K562 (cell line): ENCODE measurements around the gene ZNF426. TPM values are rescaled to one million over a fixed set of nuclear protein-coding genes. Genes with fewer than 3 reads are reported as not detected.
A peak's percentile ranks its signal among the peaks of the same experiment; 100 is the strongest.

ENCODE experiments used
- CBX8 ChIP-seq: fragments of 200-600 bp; sonication (generic); IDR thresholded peaks from 2 replicates; pipeline ENCODE4 v1.6.1; 2012; ENCODE audit warnings: borderline replicate concordance, mixed run types, low read depth, mild to moderate bottlenecking, moderate library complexity, mixed read lengths, low read length, control low read depth, inconsistent platforms; ENCODE audit not compliant: poor library complexity, severe bottlenecking; ENCODE audit errors: extremely low read depth
- CTBP1 ChIP-seq: fragments of 450-650 bp; IDR thresholded peaks from 2 replicates; pipeline ENCODE4 v1.6.1; 2016; ENCODE audit warnings: borderline replicate concordance
- DIDO1 ChIP-seq: fragments of 450-650 bp; IDR thresholded peaks from 2 replicates; pipeline ENCODE4 v1.6.1; 2016; ENCODE audit warnings: low read depth, missing biosample characterization, missing genetic modification characterization
- POLR2H ChIP-seq: IDR thresholded peaks from 2 replicates; pipeline ENCODE4 v1.6.1; 2016; ENCODE audit warnings: missing genetic modification characterization, low read depth, mild to moderate bottlenecking, control low read depth, missing compliant biosample characterization, moderate library complexity
- SAFB2 ChIP-seq: fragments of 200-400 bp; formaldehyde crosslinking; IDR thresholded peaks from 2 replicates; pipeline ENCODE4 v1.6.1; 2018; ENCODE audit warnings: borderline replicate concordance, low read length, low read depth, moderate library complexity; ENCODE audit not compliant: severe bottlenecking
- SMAD4 ChIP-seq: fragments of 250-450 bp; sonication (Bioruptor Pico); conservative IDR thresholded peaks from 2 replicates; pipeline ENCODE4 v1.8.0; 2021; ENCODE audit warnings: inconsistent platforms, mild to moderate bottlenecking, moderate library complexity
- ZBTB7A ChIP-seq: IDR thresholded peaks from 2 replicates; pipeline ENCODE4 v1.6.1; 2011; ENCODE audit warnings: low read depth, mild to moderate bottlenecking, low read length, moderate library complexity, borderline replicate concordance; ENCODE audit not compliant: control insufficient read depth
- ZNF584 ChIP-seq: fragments of 200-800 bp; sonication (Bioruptor generic); IDR thresholded peaks from 2 replicates; pipeline ENCODE4 v1.6.1; 2016; ENCODE audit warnings: low read depth, mild to moderate bottlenecking, missing genetic modification characterization, missing compliant biosample characterization
- ZNF766 ChIP-seq: fragments of 200-800 bp; sonication (Bioruptor generic); conservative IDR thresholded peaks from 2 replicates; pipeline ENCODE4 v1.6.1; 2016; ENCODE audit warnings: missing genetic modification characterization, missing compliant biosample characterization
- polyA plus RNA-seq, 8 experiments: library from polyadenylated mRNA; depleted of rRNA in 4 of 8; stranded (reverse) in 5 of 8; unstranded in 3 of 8; fragments of >200 nt; fragmentation: Nextera tagmentation in 2 of 8; fragmentation: Illumina TruSeq in 1 of 8; extraction: Ambion mirVana in 2 of 8; extraction: Trizol in 1 of 8; gene quantifications; 2 replicates each; pipeline versions ENCODE4 v1.2.1 to v1.2.3, GENCODE V29; 2011 to 2014; ENCODE audit warnings: inconsistent platforms in 1 of 8, missing spikeins in 1 of 8
- total RNA-seq, 7 experiments: library from RNA; depleted of rRNA in 6 of 7; stranded (reverse); fragments of >200 nt in 6 of 7; fragmentation: Illumina TruSeq in 2 of 7; extraction: Trizol in 2 of 7; gene quantifications; 2 replicates each; pipeline versions ENCODE4 v1.2.1 to v1.2.3, GENCODE V29; 2011 to 2021; ENCODE audit warnings: low replicate concordance in 1 of 7
- TF ChIP-seq, protein P1 (sequence below), 2 experiments: fragments of 450-650 bp in 1 of 2; sonication (generic) in 1 of 2; formaldehyde crosslinking in 1 of 2; IDR thresholded peaks; 2 replicates each; pipeline versions ENCODE4 v1.7.1 to v1.9.0; 2016 to 2022; ENCODE audit warnings: inconsistent platforms in 1 of 2, mild to moderate bottlenecking in 1 of 2, missing genetic modification reagents in 1 of 2
- TF ChIP-seq, protein P2 (sequence below): IDR thresholded peaks from 2 replicates; pipeline ENCODE4 v1.6.1; 2011; ENCODE audit warnings: borderline replicate concordance, low read depth, mild to moderate bottlenecking, moderate library complexity, low read length; ENCODE audit not compliant: insufficient read depth, poor library complexity, severe bottlenecking
- TF ChIP-seq, protein P3 (sequence below): fragments of 450-650 bp; formaldehyde crosslinking; conservative IDR thresholded peaks from 2 replicates; pipeline ENCODE4 v1.4.0; 2022; ENCODE audit warnings: mild to moderate bottlenecking, missing genetic modification characterization

Gene ZNF426
- total and polyA plus RNA-seq, 9 of the 15 experiments (the other 6 are each of a cell fraction or from before 2014, with no cell fraction given): 3.2 to 14.3 (median 6.9) TPM

DNA sequence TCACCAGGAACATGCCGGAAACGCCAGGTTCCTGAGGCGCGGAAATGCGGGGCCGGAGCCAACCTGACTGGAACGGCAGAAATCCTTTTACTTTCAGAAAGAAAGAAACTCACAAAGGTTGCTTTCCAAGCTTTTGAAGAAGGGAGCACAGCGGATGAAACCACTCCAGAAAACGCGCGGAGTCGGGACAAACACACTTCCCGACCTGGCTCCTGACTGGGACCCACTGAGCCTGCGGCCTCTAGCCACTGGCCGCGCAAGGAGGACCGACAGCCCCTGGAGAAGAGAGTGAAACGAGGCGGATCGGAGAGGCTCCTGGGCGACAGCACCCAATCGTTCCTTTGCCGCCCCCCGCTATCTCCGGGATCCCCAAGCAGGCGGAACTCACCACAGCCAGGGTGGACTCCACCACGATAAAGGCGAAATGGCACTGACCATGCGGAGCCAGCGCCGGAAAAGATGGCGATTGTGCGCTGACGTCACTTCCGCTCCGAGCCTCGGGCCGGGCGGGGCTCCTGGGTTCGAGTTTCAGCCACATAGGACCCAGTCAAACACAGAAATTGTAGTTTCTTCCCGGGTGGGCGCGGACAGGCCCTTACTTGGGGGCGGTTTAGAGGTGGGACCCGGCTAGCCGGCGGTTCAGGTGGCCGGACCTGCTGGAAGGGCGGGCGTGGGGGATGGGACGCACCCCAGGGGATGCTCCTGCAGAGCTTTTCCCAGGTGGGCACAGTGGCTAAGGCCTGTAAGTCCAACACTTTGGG lies 45.8 kb upstream of the ZNF426 start, which contains the start of gene ZNF121 (continued):
- TF ChIP-seq, protein P1, sequence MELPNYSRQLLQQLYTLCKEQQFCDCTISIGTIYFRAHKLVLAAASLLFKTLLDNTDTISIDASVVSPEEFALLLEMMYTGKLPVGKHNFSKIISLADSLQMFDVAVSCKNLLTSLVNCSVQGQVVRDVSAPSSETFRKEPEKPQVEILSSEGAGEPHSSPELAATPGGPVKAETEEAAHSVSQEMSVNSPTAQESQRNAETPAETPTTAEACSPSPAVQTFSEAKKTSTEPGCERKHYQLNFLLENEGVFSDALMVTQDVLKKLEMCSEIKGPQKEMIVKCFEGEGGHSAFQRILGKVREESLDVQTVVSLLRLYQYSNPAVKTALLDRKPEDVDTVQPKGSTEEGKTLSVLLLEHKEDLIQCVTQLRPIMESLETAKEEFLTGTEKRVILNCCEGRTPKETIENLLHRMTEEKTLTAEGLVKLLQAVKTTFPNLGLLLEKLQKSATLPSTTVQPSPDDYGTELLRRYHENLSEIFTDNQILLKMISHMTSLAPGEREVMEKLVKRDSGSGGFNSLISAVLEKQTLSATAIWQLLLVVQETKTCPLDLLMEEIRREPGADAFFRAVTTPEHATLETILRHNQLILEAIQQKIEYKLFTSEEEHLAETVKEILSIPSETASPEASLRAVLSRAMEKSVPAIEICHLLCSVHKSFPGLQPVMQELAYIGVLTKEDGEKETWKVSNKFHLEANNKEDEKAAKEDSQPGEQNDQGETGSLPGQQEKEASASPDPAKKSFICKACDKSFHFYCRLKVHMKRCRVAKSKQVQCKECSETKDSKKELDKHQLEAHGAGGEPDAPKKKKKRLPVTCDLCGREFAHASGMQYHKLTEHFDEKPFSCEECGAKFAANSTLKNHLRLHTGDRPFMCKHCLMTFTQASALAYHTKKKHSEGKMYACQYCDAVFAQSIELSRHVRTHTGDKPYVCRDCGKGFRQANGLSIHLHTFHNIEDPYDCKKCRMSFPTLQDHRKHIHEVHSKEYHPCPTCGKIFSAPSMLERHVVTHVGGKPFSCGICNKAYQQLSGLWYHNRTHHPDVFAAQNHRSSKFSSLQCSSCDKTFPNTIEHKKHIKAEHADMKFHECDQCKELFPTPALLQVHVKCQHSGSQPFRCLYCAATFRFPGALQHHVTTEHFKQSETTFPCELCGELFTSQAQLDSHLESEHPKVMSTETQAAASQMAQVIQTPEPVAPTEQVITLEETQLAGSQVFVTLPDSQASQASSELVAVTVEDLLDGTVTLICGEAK (IDR thresholded peaks at IDR 0.05): peak; percentile 94
- TF ChIP-seq, protein P1 (CRISPR knock-in tag; IDR thresholded peaks at IDR 0.05): no peak
- TF ChIP-seq CTBP1 (peak; percentile 56; the same call in 1 of the 2 replicates), SAFB2 (no peak), ZNF584 (CRISPR knock-in tag) (no peak), ZNF766 (CRISPR knock-in tag) (no peak), DIDO1 (tag) (0 out of 2 replicates have a peak, but pooled peaks have one; percentile 63), ZBTB7A (peak; percentile 78; the same call in 1 of the 2 replicates), SMAD4 (CRISPR knock-in tag) (peak; percentile 25; the same call in 1 of the 2 replicates), POLR2H (tag) (0 out of 2 replicates have a peak, but pooled peaks have one; percentile 66), CBX8 (no peak)
- TF ChIP-seq, protein P2, sequence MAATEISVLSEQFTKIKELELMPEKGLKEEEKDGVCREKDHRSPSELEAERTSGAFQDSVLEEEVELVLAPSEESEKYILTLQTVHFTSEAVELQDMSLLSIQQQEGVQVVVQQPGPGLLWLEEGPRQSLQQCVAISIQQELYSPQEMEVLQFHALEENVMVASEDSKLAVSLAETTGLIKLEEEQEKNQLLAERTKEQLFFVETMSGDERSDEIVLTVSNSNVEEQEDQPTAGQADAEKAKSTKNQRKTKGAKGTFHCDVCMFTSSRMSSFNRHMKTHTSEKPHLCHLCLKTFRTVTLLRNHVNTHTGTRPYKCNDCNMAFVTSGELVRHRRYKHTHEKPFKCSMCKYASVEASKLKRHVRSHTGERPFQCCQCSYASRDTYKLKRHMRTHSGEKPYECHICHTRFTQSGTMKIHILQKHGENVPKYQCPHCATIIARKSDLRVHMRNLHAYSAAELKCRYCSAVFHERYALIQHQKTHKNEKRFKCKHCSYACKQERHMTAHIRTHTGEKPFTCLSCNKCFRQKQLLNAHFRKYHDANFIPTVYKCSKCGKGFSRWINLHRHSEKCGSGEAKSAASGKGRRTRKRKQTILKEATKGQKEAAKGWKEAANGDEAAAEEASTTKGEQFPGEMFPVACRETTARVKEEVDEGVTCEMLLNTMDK: no peak
- TF ChIP-seq, protein P3, sequence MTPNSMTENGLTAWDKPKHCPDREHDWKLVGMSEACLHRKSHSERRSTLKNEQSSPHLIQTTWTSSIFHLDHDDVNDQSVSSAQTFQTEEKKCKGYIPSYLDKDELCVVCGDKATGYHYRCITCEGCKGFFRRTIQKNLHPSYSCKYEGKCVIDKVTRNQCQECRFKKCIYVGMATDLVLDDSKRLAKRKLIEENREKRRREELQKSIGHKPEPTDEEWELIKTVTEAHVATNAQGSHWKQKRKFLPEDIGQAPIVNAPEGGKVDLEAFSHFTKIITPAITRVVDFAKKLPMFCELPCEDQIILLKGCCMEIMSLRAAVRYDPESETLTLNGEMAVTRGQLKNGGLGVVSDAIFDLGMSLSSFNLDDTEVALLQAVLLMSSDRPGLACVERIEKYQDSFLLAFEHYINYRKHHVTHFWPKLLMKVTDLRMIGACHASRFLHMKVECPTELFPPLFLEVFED: peak; percentile 61
